CMK (cell line): ENCODE measurements around the gene MAP1B.

ENCODE experiments used
- DNase-seq: peaks from one replicate; pipeline ENCODE4 v3.0.0-alpha.2; 2010; ENCODE audit warnings: low read depth

The MAP1B gene

DNA sequence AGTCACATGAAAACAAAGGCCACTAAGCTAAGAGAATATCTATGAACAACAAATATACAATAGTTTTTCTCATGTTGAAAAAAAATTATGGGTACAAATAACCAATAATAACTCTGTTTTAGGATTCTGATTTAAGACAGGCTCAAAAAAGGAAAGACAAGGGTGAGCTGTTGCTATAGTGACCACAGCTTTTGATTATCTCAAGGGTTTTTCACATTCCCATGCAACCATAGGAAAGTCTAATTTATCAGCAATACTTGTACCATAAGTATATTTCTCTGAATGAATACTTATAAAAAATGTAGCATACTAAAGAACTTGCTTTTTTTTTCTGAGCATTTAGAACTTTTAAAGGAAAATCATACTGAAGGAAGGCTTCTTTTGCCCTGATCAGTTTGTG is 144.7 kb downstream of the MAP1B start:
- no peak for DNase-seq

GRCh38 chr5:72252574-72253155 is 145.4 kb downstream of the MAP1B start:
- no peak for DNase-seq

GRCh38 chr5:72255237-72255636 is 148.0 kb downstream of the MAP1B start:
- no peak for DNase-seq

GRCh38 chr5:72255670-72256069 is 148.4 kb downstream of the MAP1B start:
- no peak for DNase-seq

GRCh38 chr5:72256536-72256935 is 149.3 kb downstream of the MAP1B start:
- DNase-seq = no peak
